DND-41 (cell line): Measurements from ENCODE around the gene MRPL9.

Source experiments
- ATAC-seq: fragments of 200-7000 bp; cut with Tn5 transposase; 3 replicates; pipeline ENCODE4 v1.9.1; 2021; ENCODE audit warnings: low read depth; ENCODE audit not compliant: insufficient read depth
- DNase-seq: peaks from one replicate; pipeline ENCODE4 v3.0.0-alpha.2; 2020
- H2AFZ ChIP-seq: 2 replicates; pipeline ENCODE4 v1.6.0; 2012; ENCODE audit warnings: low read depth, low read length
- H3K27ac ChIP-seq: 2 replicates; pipeline ENCODE4 v1.5.1; 2012; ENCODE audit warnings: low read length, inconsistent platforms
- H3K27me3 ChIP-seq: fragments of 200-600 bp; sonication (generic); 2 replicates; pipeline ENCODE4 v1.6.0; 2012; ENCODE audit warnings: low read length, mild to moderate bottlenecking, inconsistent platforms; ENCODE audit not compliant: insufficient read depth, poor library complexity
- H3K36me3 ChIP-seq: 2 replicates; pipeline ENCODE4 v1.5.1; 2012; ENCODE audit warnings: low read length, inconsistent platforms; ENCODE audit not compliant: insufficient read depth
- H3K4me1 ChIP-seq: 2 replicates; pipeline ENCODE4 v1.5.1; 2012; ENCODE audit warnings: mild to moderate bottlenecking, low read length; ENCODE audit not compliant: insufficient read depth
- H3K4me2 ChIP-seq: 2 replicates; pipeline ENCODE4 v1.6.0; 2012; ENCODE audit warnings: mild to moderate bottlenecking, moderate library complexity, low read length, inconsistent platforms; ENCODE audit not compliant: insufficient read depth
- H3K4me3 ChIP-seq, 2 experiments: fragments of 200-600 bp in 1 of 2; shearing (Covaris generic) in 1 of 2; 2 replicates each; pipeline ENCODE4 v1.5.1; 2012 to 2016; ENCODE audit warnings: inconsistent platforms in 2 of 2, low read length in 2 of 2, mild to moderate bottlenecking in 2 of 2, low read depth in 1 of 2, moderate library complexity in 1 of 2
- H3K79me2 ChIP-seq: 2 replicates; pipeline ENCODE4 v1.6.0; 2012; ENCODE audit warnings: low read length, inconsistent platforms; ENCODE audit not compliant: insufficient read depth
- H3K9ac ChIP-seq: 2 replicates; pipeline ENCODE4 v1.6.0; 2012; ENCODE audit warnings: low read depth, mild to moderate bottlenecking, inconsistent platforms, low read length, moderate library complexity
- H3K9me3 ChIP-seq: 2 replicates; pipeline ENCODE4 v1.5.1; 2012; ENCODE audit warnings: low read length, moderate library complexity, mild to moderate bottlenecking, inconsistent platforms; ENCODE audit not compliant: insufficient read depth, severe bottlenecking
- H4K20me1 ChIP-seq: 2 replicates; pipeline ENCODE4 v1.6.0; 2012; ENCODE audit warnings: low read length; ENCODE audit not compliant: insufficient read depth
- CTCF ChIP-seq: IDR thresholded peaks from 2 replicates; pipeline ENCODE4 v1.5.1; 2012; ENCODE audit warnings: borderline replicate concordance, low read length, moderate library complexity, mild to moderate bottlenecking; ENCODE audit not compliant: poor library complexity, severe bottlenecking; ENCODE audit errors: extremely low read depth
- EZH2 ChIP-seq: IDR thresholded peaks from 3 replicates; pipeline ENCODE4 v1.6.1; 2012; ENCODE audit warnings: borderline replicate concordance, low read depth, mild to moderate bottlenecking, moderate library complexity, low read length, inconsistent platforms; ENCODE audit not compliant: severe bottlenecking

The MRPL9 gene

GRCh38 chr1:151809290-151809984, 46.1 kb upstream of the MRPL9 start:
- no peak for DNase-seq
- H3K9ac ChIP-seq: no peak overlapping the region
- ATAC-seq: no peak
- TF ChIP-seq EZH2: no peak
- no peak for TF ChIP-seq CTCF
- no peak overlapping the region for H2AFZ ChIP-seq
- H3K4me3 ChIP-seq: no peak overlapping the region
- no peaks in the 10 kb centered on the region for H3K79me2 ChIP-seq
- peaks cover 26% of the 10 kb centered on the region for H3K36me3 ChIP-seq
- H4K20me1 ChIP-seq: no peaks in the 10 kb centered on the region
- no peaks in the 10 kb centered on the region for H3K9me3 ChIP-seq
- no peaks in the 10 kb centered on the region for H3K4me1 ChIP-seq
- no peaks in the 10 kb centered on the region for H3K27me3 ChIP-seq
- no peak overlapping the region for H3K27ac ChIP-seq
- no peak overlapping the region for H3K4me2 ChIP-seq

- H3K79me2 ChIP-seq: no peaks in the 10 kb centered on the region
- H2AFZ ChIP-seq: no peak overlapping the region
- H3K27ac ChIP-seq: 0 out of 2 replicates have a peak overlapping the region, but pooled peaks have one; percentile 19
- DNase-seq (no peak), ATAC-seq (no peak)
- no peaks in the 10 kb centered on the region for H3K4me1 ChIP-seq
- TF ChIP-seq CTCF (no peak), EZH2 (no peak)
- no peak overlapping the region for H3K9ac ChIP-seq
- no peaks in the 10 kb centered on the region for H3K27me3 ChIP-seq
- no peaks in the 10 kb centered on the region for H4K20me1 ChIP-seq
- no peak overlapping the region for H3K4me3 ChIP-seq
- no peak overlapping the region for H3K4me2 ChIP-seq
- H3K9me3 ChIP-seq: no peaks in the 10 kb centered on the region
- H3K36me3 ChIP-seq: peaks cover 13% of the 10 kb centered on the region
Observed at GRCh38 chr1:151807766-151808165, 44.5 kb upstream of the MRPL9 start.

- no peak overlapping the region for H3K4me3 ChIP-seq
- no peak overlapping the region for H3K9ac ChIP-seq
- no peak overlapping the region for H3K27ac ChIP-seq
- H3K4me2 ChIP-seq: no peak overlapping the region
- H3K36me3 ChIP-seq: peaks cover 13% of the 10 kb centered on the region
- H4K20me1 ChIP-seq: no peaks in the 10 kb centered on the region
- H3K27me3 ChIP-seq: no peaks in the 10 kb centered on the region
- no peaks in the 10 kb centered on the region for H3K9me3 ChIP-seq
- TF ChIP-seq EZH2 (no peak), CTCF (no peak)
- ATAC-seq (no peak), DNase-seq (no peak)
- no peak overlapping the region for H2AFZ ChIP-seq
- no peaks in the 10 kb centered on the region for H3K79me2 ChIP-seq
- H3K4me1 ChIP-seq: no peaks in the 10 kb centered on the region
Observed at GRCh38 chr1:151807131-151807530, 43.8 kb upstream of the MRPL9 start.

- no peak overlapping the region for H3K4me3 ChIP-seq
- no peaks in the 10 kb centered on the region for H4K20me1 ChIP-seq
- no peaks in the 10 kb centered on the region for H3K79me2 ChIP-seq
- H2AFZ ChIP-seq: no peak overlapping the region
- H3K27ac ChIP-seq: no peak overlapping the region
- no peaks in the 10 kb centered on the region for H3K9me3 ChIP-seq
- no peaks in the 10 kb centered on the region for H3K27me3 ChIP-seq
- H3K9ac ChIP-seq: no peak overlapping the region
- TF ChIP-seq CTCF (no peak), EZH2 (no peak)
- no peak overlapping the region for H3K4me2 ChIP-seq
- ATAC-seq (no peak), DNase-seq (no peak)
- no peaks in the 10 kb centered on the region for H3K4me1 ChIP-seq
- peaks cover 10% of the 10 kb centered on the region for H3K36me3 ChIP-seq
Observed at GRCh38 chr1:151806170-151806569, 42.9 kb upstream of the MRPL9 start.
